WI38 (cell line): ENCODE measurements around the gene NGEF.

Experiments used
- H3K4me3 ChIP-seq: 2 replicates; pipeline ENCODE4 v1.5.1; 2011; ENCODE audit warnings: low read depth, mild to moderate bottlenecking, control low read depth, low read length
- CTCF ChIP-seq: IDR thresholded peaks from 2 replicates; pipeline ENCODE4 v1.5.1; 2012; ENCODE audit warnings: low read depth, mild to moderate bottlenecking, control low read depth, low read length

Gene NGEF

GRCh38 chr2:232973011-232973735 is 39.9 kb downstream of the NGEF start:
- no peak for TF ChIP-seq CTCF
- H3K4me3 ChIP-seq = no peak overlapping the region

- TF ChIP-seq CTCF = no peak
- no peak overlapping the region for H3K4me3 ChIP-seq
Measured at GRCh38 chr2:232971744-232972143, 41.3 kb downstream of the NGEF start.

- no peak overlapping the region for H3K4me3 ChIP-seq
- no peak for TF ChIP-seq CTCF
Measured at GRCh38 chr2:232970051-232970450, 43.0 kb downstream of the NGEF start.

GRCh38 chr2:232967474-232967873 is 45.6 kb downstream of the NGEF start:
- TF ChIP-seq CTCF = no peak
- no peak overlapping the region for H3K4me3 ChIP-seq

GRCh38 chr2:232966122-232966521 is 46.9 kb downstream of the NGEF start:
- H3K4me3 ChIP-seq = no peak overlapping the region
- no peak for TF ChIP-seq CTCF

- no peak overlapping the region for H3K4me3 ChIP-seq
- TF ChIP-seq CTCF = no peak
Measured at GRCh38 chr2:232963913-232964312, 49.1 kb downstream of the NGEF start.

- H3K4me3 ChIP-seq = no peak overlapping the region
- no peak for TF ChIP-seq CTCF
Measured at GRCh38 chr2:232960862-232961261, 52.2 kb downstream of the NGEF start.
